NCI-H1105 treated with DMSO at 0.1 percent for 48 hours (cell line): Measurements from ENCODE around the gene LRRC61.
A peak's percentile ranks its signal among the peaks of the same experiment; 100 is the strongest.
"Not testable (repeated sequence)": the region's sequence is repeated elsewhere in the genome, so short reads cannot be mapped to it uniquely, and the experiment has no call there.

Source experiments
- DNase-seq: peaks from one replicate; lab custom pipeline; 2025; lab: John Stamatoyannopoulos, UW

The LRRC61 gene

DNA sequence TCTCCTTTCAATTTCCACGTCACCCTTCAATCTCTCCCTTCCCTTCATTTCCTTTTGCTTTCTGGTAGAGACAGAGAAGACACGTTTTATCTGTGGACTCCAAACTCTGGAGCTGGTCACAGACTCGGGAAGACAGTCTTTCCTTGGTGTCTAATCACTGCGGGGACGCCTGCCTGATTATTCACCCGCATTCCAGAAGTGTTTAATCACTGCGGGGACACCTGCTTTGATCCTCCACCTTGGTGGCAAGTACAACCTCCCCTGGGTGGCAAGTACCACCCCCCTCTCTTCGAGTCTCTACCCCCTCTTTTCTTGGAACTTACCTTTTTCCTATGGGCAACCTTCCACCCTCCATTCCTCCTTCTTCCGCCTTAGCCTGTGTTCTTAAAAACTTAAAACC, 15.3 kb upstream of the LRRC61 start:
- DNase-seq: no peak

DNA sequence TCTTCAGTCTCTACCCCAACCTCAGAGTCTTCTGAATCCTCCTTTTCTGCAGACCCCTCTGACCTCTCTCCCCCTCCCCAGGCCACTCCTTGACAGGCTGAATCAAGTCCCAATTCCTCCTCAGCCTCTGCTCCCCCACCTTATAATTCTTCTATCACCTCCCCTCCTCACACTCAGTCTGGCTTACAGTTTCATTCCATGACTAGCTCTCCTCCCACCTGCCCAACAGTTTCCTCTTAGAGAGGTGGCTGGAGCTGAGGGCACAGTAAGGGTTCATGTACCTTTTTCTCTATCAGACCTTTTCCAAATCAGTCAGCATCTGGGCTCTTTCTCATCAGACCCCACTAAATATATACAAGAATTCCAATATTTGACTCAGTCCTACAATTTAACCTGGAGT, 14.6 kb upstream of the LRRC61 start:
- no peak for DNase-seq

DNA sequence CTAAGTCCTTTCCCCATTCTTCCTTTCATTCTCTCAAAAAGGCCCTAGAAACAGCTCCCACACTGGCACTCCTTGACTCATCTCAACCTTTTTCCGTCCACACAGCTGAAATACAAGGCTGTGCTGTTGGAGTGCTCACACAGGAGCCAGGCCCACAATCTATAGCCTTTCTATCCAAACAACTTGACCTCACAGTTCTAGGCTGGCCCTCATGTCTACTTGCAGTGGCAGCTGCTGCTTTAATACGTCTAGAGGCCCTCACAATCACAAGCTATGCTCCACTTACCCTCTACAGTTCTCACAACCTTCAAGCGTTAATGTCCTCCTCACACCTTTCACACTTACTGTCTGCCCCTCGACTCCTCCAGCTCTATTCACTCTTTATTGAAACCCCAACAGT, 12.0 kb upstream of the LRRC61 start:
- DNase-seq: no peak

DNA sequence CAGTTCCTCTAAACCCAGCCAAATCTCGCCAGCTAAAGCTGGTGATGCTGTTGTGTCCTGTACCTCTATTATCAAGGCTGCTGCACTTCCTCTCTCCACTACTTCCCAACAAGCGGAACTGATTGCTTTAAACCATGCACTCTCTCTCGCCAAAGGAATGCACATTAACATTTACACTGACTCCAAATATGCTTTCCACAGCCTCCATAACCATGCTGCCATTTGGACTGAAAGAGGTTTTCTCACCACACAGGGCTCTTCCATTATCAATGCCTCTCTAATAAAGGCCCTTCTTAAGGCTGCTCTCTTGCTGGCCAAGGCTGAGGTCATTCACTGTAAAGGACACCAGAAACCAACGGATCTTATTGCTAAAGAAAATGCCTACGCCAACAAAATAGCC, 11.4 kb upstream of the LRRC61 start:
- no peak for DNase-seq

DNA sequence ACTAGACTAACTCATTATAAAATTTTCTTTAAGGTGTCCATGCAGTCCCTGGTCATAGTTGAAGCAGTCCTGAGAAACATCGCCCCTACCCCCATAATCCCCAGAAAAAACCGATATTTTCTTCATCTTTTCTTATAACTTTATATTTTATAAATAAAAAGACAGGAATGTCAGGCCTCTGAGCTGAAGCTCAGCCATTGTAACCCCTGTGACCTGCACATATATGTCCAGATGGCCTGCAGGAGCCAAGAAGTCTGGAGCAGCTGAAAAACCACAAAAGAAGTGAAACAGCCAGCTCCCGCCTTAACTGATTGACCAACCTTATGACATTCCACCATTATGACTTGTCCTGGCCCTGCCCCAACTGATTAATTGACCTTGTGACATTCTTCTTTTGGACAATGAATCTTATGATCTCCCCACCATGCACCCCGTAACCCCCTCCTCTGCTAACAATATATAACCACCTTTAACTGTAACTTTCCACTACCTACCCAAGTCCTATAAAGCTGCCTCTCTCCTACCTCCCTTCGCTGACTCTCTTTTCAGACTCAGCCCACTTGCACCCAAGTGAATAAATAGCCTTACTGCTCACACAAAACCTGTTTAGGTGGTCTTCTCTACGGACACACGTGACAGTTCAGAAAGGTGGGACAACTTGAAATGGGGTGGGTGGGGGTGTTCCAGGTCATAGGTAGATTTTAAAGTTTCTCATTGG, 10.3 kb upstream of the LRRC61 start:
- not testable (repeated sequence) for DNase-seq

DNA sequence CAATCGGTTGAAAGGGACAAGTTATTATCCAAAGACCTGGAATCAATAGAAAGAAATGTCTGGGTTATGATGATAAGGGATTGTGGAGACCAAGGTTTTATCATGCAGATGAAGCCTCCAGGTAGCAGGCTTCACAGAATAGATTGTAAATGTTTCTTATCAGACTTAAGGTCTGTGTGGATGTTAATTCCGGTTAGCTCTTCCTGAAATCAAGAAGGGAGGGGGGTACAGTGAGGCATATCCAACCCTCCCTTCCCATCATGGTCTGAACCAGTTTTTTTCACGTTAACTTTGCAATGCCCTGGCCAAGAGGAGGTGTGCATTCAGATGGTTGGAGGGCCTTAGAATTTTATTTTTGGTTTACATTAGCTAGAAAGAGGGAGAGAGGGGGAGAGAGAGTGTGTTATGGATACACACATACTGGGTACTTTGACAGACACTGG, 9.8 kb upstream of the LRRC61 start:
- DNase-seq: no peak

DNA sequence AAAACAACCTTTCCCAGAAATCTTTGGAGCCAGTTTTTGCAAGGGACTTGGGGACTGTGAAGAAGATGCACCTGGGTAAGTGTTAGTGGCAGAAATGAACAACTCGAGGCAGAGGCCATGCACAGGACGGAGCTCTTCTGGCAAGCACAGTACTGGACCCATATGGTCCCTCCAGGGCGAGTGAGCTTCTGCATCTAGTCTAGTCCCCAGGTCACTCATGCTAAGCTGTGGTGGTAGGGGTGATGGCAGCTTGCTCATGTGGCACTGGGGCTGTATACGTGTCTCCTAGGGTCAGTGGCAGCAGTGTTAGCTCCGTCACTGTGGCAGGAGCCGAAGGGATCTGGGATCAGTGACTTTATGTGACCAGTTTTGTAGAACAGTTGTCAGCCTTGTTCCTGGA, 9.3 kb upstream of the LRRC61 start:
- no peak for DNase-seq

DNA sequence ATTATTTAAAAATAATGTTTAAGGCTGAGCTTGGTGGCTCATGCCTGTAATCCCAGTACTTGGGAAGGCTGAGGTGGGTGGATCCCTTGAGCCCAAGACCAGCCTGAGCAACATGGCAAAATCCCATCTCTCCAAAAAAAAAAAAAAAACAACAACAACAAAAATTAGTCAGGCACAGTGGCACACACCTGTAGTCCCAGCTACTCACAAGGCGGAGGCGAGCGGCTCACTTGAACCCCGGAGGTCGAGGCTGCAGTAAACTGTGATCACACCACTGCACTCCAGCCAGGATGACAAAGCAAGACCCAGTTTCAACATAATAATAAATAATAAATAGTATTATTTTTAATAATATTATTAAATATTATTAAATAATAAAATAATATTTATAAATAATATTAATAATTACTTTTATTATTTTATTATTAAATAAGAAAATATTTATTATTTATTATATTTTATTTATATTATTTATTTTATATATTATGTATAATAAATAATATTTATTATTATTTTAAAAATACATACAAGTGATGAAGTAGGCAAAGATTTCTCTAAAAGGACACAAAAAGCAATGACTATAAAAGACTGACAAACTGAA, 8.4 kb upstream of the LRRC61 start:
- no peak for DNase-seq

DNA sequence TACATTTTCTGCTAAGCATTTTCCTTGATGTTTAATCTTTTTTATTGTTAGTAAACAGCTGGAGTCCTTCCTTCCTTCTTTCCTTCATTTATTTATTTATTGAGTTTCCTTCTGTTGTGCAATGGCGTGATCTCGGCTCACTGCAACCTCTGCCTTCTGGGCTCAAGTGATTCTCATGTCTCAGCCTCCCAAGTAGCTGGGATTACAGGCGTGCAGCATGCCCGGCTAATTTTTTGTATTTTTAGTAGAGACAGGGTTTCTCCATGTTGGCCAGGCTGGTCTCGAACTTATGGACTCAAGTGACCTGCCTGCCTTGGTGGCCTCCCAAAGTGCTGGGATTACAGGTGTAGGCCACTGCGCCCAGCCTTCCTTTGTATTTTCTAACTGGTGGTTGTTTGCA, 6.2 kb upstream of the LRRC61 start:
- DNase-seq: not testable (repeated sequence)

DNA sequence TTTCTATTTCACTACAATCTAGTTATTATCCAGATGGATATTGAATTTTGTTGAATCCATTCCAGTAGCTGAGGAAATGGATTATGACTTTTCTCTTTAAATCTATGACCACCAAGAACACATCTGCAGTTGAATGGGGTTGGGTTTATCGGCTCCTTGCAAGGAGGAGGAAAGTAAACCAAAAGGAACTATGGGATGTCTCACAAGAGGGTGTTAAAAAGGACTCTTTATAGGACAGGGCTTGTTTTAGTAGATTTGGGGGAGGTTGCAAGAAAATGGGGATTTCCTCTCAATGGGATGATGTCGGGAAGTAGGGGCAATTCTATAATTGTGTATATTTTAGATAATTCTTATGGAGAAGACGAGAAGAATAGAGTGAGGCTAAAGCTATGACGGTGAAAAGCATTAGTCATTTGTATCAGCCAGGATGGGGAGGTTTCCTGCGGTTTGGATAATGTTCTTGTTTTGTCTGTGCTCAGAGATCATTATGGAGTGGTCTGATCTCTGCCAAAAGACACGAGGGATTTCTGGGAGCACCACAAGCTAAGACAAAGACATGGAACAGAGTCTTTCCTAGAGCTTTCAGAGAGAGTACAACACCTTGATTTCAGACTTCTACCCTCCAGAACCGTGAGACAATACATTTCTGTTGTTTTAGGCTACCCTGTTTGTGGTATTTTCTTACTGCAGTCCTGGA, 5.3 kb upstream of the LRRC61 start:
- DNase-seq: no peak

DNA sequence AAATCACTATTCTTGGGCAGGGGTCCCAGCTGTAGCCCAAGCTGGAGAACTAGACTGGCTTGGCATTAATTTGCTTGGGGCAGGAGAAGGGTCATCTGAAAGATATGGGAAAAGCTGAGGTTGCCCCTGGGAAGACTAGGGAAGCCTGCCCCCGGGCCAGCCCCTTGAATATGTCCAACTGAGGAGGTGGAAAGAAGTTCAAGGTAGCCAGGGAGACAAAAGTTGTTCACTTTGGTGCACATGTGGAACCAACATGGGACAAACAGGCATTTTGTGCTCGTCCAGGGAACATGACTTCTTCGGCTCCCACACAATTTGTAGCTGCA, 1.4 kb upstream of the LRRC61 start:
- DNase-seq: no peak

DNA sequence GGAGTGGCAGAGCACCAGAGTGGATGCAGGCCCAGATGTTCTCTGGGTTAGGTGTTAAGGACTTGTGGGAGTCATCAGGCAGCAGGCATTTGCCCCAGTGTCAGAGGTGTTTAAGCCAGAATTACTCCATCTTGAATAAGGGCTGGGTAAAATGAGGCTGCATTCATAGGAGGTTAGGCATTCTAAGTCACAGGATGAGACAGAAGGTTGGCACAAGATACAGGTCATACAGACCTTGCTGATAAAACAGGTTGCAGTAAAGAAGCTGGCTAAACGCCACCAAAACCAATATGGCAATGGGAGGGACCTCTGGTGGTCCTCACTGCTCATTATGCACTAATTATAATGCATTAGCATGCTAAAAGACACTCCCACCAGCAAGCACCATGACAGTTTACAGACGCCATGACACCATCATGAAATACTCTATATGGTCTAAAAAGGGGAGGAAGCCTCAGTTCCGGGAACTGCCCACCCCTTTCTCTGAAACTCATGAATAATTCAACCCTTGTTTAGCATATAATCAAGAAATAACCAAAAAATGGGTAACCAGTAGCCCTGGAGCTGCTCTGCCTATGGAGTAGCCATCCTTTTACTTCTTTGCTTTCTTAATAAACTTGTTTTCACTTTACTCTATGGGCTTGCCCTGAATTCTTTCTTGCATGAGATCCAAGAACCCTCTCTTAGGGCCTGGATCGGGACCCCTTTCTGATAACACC, 882 bp upstream of the LRRC61 start:
- peak; percentile 9 for DNase-seq

DNA sequence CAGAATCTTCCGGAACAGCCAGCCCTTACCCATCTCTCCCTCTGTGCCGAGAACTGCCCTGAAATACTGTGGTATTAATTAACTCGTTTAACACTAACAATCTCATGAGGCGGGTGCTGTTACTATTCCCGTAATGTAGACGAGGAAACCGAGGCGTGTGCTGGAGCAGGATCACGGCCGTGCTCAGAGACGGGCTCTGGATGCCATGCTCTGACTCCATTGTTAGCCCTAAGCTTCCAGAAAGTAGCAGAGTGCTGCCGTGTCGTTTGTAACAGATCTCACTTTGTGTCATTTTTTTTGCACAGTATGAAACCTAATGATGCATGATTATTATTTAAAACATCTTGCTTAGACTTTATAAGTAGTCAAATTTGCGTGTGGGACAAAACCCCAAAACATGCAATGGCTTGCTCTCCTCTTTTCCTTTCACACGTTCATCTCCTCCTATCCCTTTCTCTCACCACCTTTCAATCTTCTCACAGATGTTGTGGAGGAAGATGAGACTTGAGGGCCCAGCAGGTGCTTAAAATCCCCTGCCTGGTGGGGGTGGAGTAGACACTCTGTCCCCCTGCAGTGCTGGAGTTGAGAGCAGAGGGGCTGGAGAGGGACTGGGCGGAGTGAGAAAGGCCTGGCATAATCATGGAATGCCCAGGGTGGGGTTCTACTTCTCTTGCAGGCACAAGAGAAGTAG, 672 bp downstream of the LRRC61 start:
- no peak for DNase-seq

DNA sequence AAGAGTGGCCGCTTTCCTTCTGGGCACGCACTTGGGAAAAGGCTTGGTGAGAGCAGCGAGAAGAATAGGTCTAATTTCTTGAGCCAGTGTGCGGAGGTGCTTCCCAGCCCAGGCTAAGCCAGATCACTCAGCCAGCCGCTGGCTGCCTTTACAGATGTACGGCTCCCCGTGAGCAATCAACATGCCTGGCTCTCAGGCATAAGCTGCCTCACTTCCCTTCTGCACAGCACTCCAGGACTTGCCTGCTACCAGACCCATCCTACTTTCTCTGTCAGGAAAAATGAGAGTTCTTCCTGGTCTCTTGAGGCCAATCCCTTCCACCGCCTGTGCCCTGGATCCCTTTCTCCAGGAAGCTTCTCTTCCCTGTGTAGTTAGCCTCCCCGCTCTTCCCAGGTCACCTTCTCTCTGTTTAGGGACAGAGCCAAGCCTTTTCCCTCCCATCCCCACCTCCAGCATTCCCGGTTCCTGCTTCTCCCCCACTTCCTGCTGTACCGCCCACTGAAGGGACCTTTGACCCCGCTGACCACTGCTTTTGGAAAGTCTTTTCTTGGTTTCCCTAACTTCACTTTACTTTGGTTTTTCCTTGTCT, 1.3 kb downstream of the LRRC61 start:
- no peak for DNase-seq

DNA sequence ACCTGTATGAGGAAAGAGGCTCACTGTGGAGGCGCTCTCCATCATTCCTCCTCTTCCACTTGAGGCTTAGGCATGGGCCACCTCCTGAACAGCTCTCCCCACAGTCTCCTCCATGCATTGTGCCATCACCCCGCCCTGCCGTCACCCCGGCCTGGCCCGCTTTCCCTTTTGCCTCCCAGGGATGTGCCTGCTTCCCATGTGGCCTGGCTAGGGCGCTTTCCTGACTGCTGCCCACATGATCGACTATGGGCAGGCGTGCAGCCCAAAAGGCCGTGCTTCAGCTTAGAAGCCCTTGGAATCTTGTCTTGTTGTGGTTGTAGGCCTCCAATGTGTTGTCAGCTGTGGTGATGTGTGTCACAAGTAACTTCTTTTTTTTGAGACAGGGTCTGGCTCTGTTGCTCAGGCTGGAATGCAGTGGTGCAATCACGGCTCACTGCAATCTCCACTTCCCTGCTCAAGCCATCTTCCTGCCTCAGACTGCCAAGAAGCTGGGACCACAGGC, 2.0 kb downstream of the LRRC61 start:
- DNase-seq: no peak

DNA sequence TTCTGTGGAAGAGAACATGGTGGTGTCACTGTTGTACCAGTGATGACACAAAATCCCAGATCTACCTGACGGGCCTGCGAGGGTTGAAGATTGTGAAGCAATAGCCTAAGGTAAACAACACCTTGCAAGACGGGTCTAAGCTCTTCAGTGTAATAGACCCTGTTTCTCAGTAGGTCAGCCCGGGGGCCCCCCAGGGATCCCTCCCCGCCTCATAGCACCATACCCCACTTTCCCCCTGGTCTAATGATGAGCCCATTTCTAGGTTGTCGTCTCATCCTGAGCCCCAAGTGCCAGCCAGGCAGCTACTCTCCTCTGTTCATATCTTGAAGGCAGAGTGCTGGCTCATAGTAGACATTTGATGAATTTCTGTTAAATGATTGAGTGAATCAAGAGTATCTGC, 2.7 kb downstream of the LRRC61 start:
- no peak for DNase-seq

DNA sequence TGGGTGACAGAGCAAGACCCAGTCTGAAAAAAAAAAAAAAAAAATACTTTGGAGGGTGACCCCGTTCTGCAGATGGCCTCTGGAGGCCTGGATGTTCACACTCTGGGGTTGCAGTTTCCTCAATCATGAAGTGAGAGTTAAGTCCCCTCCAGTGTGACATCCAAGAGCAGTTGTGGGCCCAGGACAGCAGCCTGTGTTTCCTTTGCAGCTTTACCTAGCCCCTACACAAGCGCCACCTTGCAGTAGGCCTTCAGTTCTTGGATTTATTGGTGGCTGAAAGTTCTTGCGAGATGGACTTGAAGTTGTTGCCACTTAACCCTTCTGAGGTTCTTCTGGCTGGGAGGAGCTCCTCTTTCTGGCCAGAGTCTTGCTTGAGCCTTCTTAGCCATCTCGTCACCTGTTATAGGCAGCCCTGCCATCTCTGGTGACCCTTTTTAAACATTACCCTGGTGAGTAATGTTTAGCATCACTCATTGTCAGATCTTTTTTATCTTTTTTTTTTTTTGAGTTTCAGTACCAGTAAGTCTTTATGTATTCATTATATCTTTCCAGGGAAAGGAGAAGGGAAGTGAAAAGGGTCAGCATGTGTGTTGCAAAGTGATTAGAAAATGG, 3.6 kb downstream of the LRRC61 start:
- no peak for DNase-seq

DNA sequence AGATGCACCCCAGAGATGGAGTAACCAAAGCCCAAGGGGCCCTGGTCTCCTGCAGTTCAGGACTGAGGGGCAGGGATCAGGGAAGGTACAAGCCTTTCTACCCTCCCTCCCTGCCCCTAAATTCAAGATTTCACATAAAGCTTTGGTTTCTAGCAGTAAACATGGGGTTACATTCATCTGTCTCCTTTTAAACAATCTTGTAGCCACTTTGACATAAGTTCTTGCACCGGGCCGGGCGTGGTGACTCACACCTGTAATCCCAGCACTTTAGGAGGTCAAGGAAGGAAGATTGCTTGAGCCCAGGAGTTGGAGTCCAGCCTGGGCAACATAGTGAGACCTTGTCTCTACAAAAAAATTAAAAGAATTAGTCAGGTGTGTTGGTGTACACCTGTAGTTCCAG, 4.2 kb downstream of the LRRC61 start:
- DNase-seq: no peak

DNA sequence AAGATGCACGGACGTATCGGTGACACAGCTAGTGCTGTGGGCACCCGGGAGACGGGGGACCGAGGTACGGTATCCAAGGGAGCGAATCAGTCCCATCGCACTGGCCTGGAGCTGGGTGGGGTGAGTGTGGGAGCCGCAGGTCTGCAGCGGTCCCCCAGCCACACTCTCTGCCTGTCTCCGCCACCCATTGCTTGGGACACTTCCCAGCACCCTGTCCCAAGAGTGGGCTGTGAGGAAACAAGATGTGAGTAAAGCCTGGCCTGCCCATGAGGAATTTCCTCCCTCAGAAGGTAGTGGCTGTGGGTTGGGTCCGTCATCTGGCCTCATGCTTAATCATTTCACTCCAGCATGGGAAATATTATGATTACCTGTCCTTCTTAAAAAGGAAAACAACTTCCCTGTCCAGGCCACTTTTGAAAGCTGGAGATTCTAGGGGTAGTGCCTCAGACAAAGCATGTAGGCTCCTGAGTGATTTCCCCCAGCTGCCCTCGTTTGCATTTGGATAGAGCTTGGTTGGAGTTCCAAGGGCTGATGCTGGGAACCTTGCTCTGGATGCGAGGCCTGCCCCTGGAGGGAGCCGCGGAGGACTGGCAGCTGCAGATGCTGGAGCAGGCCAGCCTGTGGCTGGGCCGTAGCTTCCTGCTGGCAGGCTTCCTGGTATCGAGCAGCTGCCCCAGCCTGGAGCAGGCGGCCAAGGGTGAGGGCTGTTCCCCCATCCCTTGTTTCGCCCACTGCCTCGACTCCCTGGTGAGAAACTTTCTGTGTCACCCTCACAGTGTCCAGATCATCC, 6.4 kb downstream of the LRRC61 start:
- DNase-seq: no peak

DNA sequence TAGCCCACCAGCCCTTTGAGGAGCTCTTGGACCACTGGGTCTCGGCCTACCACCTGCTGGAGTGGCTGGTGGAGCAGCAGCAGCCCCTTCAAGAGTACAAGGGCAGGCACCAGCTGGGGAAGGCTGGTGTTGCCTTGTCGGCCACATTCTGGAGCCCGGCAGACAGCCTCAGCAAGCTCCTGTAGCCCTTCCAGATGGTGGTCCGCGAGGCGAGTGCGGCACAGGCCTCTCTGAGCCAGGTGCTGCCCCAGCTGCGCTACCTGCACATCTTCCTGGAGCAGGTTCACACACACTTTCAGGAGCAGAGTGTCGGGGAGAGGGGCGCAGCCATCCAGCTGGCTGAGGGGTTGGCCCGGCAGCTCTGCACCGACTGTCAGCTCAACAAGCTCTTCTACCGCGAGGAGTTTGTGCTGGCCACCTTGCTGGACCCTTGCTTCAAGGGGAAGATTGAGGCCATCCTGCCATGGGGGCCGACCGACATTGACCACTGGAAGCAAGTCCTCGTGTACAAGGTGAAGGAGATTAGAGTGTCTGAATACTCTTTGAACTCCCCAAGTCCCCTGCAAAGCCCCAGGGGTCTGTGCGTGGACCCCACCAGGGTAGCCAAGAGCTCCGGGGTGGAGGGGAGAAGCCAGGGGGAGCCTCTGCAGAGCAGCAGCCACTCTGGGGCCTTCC, 7.2 kb downstream of the LRRC61 start:
- no peak for DNase-seq
